Measurements from ENCODE around the gene AAK1.
"Not testable (repeated sequence)": the region's sequence is repeated elsewhere in the genome, so short reads cannot be mapped to it uniquely, and the experiment has no call there.

The AAK1 gene

DNA sequence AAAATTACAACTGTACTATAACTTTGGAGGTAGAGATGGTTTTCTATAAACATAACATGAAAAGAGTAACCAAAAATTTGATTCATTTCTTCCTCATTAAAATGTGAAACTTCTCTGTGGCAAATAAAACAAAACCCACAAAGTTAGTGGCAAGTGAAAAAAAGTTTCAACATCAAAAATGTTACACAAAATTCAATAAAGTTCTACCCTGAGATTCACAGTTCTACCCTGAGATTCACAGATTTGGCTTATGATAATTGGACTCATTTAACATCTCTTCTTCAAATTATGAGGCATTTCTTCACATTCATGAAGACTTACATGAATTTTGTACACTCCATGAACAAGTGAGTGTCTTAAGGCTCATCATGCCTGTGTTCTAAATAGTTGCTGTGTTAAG, 51.0 kb downstream of the AAK1 start:
- no peak for DNase-seq

DNA sequence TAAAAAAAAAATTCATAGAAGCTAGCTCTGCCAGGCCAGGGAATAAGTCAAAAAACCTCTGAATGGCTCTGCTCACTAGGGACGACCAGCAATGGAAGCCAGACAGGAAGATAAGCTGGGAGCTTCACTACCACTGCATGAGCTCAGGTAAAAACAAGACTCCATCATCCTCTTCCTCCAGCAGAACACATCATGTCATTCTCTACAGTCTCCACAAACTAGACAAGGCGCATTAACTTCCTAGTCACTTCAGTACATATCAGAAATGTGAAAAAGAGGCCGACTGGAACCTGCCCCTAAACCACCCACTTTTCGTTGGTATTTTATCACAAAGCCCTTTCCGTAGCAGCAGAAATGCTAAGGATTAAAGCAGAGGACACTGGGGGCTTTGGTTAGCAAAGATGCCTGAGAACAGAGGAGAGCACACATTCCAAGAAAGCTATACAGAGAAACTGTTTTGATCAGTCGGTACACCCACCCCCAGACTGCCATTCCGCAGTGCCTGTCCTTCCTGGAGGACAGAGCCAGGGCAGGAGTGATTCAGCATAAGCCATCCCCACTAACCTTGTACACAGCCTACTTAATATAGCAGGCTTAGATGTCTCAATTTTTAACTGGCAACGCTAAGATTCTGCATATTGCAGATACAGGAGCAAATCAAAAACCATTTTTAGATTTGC, 53.4 kb downstream of the AAK1 start:
- no peak for DNase-seq

DNA sequence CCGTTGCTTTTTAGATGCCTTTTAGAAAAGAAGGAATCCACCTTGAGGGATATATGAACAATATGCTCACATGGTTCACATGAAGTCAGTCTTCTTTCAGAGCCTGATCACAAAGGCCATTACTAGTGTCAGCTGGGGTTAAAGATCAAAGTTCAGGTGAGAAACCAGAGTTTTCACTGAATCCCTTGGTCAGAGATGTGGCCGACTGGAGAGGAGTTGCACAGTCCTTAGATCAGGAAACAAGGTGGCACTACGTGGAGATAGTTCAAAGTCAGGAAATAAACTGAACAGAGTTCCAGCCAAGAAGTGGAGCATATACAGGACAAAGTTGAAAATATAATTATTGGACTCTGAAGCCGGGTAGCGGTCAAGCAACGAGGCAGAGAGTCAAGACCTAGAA, 54.6 kb downstream of the AAK1 start:
- DNase-seq = no peak

DNA sequence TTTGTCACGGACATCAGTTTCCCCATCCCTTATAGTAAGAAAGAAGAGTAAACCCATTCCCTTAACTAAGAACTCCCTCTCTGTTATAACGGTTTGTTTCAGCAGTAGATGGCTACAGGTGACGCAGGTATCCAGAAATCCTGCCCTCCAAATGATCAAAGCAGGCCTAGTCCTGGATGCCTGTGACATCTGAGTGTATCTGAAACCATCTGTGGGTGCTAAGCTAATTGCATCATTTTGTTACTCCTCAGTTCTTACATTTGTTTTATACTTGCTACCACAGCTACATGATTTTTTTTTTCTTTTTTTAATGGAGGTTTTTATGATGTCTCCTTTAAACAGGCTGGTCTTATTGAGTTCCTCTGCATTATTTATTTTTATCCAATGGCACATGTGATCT, 55.1 kb downstream of the AAK1 start:
- no peak for DNase-seq

DNA sequence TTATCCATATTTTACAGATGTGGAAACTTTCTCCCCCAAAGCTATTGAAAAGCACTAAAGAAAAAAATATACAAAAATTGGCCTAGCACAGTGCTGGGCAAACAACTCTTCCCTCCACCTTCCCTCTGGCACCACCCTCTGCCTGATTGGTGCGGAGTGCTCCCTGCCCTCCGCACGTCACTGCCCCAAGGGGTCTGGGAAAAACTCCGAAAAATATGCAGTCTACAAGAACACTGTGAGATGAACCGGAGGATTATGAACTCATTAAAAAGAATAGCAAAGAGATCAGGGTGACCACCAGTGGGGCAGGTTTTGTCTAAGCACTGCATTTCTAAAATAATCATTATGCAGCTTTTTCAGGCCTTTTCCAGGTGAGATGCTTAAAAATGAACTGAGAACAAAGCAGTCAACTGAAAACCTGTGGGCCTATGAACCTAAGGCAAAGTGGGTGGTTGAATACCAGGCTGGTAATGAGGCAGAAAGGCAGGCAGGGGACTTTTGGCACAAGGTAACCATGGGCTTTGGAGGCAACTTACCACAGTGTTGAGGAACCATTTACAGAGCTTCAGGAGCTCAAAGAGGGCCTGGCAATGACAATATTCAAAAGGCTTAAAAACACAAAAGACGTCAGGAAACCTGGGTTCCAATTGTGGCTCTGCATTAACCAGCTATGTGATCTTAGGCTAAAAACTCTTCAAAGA, 57.5 kb downstream of the AAK1 start:
- no peak for DNase-seq

DNA sequence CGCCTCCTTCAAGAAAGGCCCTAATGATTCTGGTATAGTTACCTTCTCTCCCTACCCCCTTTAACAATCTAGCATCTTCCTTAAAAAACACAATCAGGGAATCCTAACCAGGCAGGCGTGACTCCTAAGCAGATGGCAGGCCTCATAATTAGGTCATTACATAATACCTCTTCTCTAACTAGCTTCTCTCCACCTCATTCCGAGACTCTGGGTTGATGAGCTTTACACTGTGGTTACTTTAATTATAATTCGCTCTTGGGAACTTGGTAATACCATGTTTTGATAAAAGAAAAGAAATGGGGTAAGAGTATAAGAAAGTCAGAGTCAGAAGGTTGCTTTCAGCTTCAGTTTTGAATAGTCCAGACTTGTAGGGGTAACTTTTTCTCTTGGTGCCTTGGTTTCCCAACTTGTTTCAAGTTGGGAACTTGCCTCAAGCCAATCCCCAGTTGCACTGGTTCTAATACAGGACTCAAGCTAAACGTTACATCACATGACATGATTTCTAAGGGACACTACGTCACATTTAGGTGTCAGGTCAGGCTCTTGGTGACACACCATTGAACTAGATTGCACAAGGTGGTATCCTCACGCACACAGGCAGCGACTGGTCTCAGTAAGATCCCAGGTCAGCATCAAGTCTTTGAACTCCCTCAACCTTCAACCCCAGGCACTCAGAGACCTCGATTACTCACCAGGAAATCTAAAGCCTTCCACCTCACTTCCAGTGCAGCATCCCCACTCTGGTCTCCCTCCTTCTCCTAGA, 59.2 kb downstream of the AAK1 start:
- no peak for DNase-seq

DNA sequence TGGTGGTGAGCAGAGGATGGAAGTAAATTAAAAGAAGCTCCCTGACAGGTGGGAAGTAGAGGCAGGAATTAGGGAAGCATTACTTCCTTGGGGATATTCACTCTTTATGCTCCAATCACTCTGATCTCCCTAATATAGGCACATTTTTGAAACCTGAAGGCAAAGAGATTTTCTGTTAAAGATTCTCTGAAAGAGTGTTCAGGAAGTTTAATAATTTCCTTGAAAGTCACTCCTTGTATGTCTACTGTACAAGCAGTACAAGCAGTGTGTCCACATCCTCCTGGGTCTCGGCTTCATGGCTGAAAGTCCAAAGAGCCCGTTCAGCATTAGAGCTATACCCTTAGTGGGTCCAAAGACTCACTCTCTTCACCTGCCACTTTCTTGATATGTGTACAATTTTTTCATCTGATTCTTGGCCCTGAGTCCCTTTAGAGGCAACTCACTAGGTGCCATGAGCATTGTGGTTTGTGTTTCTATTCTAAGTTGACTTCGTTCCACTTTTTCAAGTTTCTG, 60.2 kb downstream of the AAK1 start:
- DNase-seq = no peak

DNA sequence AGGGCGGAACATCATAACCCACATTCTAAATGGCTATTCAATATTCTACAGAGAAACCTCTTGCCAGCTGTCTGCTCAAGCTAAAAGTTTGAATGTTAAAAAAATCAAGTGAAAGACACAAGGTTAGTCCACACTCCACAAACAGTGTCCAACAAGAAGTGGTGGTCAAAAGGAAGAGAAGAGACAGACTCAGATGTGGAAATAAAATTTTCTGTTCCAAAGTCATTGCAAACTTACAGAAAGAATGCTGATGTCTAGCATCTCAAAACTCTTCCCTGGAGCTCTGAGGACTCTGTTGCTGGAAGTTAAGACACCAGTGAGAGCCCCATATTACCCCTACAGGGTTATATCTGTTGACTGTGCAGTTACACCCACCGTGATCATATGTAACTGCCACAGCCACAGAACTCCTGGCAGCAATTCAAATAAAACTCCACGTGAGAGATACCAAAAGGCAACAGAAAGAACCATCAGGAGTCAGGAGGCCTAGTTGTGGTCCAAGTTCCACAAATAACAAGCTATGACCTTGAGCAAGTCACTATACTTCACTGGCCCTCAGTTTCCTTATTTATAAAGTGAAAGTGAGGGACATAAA, 60.9 kb downstream of the AAK1 start:
- no peak for DNase-seq

DNA sequence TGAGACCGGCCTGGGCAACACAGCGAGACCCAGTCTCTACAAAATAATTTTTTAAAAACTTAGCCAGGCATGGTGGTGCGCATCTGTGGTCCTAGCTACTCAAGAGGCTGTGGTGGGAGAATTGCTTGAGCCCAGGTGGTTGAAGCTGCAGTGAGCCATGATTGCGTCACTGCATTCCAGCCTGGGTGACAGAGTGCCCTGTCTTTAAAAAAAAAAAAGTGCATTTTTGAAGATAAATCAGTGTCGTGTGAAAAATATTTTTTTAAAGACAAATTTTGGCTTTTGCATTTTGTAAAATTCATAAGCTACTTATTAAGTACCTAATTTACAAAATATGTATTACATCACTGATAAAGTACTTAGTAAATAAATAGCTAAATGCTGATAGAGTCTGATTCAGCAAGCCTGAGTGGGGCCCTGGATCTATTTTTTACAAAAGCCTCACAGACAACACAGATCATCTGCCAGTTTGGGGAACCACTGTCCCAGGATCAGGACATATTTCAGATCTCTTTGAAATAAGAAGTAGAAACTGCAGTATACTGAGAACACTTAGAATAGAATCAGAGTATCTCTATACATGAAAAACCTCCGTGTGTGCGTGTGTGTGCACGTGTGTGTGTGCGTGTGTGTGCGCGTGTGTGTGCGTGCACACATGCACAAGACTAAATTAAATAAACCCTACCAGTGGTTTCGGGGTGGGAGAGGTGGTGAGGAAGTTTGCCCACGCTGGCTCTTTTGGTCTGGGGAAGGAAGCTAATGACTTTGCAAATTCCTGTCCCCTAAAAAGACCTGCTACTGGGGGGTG, 61.6 kb downstream of the AAK1 start:
- DNase-seq = no peak

DNA sequence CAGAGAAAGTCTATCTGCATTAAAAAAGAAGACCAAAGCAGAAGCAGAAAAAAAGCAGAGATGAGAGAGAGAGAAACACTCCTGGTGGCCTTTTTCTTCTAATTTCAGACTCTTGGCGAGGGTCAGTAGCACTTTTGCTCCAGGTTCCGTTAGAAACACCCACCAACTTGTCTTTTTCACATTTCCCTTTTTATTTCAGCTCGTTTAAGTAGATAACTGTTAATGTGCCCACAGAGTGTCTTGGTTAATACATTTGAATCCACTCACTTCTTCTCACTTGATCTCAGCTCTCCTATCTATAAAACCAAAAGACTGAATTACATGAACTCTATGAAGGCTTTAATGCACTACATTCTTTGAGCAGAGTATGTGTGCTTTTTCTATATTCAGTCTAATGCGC, 63.1 kb downstream of the AAK1 start:
- DNase-seq = no peak

DNA sequence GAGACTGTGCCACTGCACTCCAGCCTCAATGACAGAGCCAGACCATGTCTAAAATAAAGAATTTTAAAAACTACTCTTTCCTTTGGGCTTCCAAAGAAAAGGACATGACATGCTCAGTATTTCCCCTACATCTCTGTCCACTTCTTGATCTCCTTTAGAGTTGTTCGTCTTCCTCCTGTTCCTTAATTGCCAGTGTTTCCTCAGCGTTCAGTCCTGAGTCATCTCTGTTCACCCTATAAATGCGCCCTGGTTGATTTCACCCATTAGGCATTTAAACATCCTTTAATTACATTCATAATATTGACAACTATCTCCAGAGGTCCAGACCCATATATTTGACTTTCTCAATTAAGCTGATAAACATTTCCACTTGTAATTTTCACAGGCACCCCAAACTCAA, 64.0 kb downstream of the AAK1 start:
- DNase-seq = no peak

DNA sequence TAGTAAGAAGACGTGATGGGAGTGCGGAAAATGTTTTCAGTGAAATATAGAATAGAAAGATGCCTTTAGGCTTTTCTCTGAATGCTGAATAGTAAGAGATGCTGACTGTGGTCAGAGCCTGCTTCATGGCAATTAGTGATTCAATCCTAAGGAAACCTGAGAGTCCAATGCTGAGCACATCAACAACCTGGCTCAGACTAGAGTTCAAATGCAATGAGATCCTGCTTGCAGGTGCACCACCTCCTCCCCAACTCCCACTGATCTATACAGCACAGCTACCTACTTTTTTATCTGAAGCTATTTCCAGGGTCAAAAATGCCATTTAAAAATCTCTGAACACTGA, 65.4 kb downstream of the AAK1 start:
- DNase-seq = no peak

DNA sequence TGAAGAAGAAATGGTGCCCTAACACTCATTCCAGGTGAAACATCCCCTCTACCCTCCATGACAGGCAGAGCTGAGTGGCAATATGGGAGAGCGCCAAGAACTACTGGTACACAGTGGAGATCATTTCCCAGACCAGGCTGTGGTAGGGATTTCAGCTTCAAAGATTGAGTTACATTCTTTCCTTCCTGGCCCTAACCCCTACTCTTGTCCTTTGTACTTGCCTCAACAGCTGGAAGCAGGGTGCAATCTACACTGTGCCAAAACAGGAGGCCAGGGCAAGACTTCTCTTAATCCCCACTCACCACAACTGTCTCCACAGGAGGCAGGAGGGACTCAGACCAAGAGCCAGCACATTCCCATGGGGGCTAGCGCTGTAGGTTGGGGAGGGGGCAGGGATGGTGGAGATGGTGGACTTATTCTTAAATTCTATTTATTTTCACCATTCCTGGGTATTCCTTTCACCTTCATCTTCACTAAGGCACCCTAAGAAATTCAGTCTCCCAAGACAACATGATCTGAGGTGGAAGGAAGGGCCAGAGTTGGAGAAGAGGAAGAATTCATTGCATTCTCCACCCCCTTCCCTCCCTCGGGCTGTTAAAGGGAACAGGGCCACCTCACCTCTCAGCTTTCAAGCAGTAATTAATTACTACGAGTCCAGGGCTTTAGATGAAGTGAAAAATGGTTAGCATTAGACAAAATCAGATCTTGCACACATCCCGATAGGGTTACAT, 65.9 kb downstream of the AAK1 start:
- DNase-seq = no peak

DNA sequence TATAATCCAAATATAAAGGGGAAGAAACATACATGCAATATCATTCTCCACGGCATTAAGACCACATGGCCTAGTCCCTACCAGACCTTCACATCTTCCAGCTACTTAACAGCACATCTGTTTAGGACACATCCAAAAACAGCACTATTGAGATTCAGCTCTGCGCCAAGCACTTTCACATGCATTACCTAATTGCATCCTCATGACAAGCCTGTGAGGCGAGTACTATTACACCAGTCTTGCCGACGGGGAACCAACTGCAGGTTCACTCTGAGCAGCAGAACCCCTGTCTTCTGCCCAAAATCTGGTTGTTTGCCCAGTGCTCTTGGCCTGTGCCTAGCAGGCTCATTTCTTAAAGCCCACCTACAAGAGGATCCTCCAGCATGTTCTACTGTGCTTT, 66.7 kb downstream of the AAK1 start:
- no peak for DNase-seq

DNA sequence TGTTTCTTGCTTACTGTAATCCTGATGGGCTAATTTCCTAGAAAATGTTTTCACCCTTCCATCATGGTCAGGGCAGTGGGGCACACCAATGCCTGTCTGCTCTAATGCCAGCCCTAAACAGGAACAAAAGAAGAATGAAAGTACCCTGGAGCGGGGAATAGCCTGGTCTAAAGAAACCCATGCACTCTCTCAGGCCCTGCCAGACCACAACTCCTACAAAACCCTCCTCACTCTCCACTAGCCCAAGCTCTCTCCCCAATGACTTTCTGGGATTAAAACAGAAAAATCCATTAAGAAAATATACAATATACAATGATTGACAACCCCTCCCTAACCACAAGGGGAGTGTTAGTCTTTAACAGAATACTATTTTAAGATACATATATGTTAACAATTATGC, 67.6 kb downstream of the AAK1 start:
- DNase-seq = no peak

DNA sequence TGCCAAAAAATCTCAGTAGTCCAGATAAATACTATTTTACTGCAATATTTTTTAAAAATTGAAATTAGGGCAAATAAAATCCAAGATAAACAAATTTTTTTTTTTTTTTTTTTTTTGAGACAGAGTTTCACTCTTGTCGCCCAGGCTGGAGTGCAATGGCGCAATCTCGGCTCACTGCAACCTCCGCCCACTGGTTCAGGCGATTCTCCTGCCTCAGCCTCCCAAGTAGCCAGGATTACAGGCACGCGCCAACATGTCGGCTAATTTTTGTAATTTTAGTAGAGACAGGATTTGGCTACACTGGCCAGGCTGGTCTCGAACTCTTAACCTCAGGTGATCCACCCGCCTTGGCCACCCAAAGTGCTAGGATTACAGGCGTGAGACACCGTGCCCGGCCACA, 68.2 kb downstream of the AAK1 start:
- DNase-seq = not testable (repeated sequence)

DNA sequence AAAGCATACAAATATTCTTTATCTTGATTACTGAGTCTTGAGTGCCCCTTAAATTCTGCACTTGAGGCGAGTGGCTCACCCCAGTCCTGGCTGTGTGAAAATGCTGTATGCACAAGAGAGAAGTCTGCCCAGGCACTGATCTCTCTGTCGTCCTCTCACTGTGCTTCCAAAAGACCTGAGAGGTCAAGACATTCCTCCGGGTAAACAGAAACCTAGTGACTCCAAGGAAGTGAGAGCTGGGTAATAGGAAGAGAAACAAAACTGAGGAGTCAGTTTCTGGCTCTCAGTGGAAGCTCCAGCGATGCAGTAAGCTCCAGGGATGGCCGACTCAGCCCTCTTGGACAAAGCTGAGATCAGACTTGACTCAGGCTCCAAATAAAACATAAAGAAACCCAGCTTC, 70.9 kb downstream of the AAK1 start:
- no peak for DNase-seq

DNA sequence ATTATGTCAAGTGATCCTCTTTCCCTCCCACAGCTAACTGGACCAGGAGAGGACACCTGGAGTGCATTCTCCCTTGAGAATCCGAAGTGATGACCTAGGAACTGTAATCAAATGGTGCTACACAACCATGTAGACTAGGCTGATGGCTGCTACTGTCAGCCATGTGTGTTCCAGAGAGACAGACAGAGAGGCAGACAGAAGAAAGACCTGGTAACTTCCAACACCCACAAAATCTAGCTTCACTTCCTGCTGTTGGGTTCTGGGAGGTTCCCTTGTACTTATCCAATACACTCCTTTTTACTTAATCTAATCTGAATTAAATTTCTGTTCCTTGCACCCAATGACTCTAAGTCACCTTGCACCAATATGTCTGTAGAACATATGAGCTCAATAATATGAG, 72.3 kb downstream of the AAK1 start:
- DNase-seq = no peak

DNA sequence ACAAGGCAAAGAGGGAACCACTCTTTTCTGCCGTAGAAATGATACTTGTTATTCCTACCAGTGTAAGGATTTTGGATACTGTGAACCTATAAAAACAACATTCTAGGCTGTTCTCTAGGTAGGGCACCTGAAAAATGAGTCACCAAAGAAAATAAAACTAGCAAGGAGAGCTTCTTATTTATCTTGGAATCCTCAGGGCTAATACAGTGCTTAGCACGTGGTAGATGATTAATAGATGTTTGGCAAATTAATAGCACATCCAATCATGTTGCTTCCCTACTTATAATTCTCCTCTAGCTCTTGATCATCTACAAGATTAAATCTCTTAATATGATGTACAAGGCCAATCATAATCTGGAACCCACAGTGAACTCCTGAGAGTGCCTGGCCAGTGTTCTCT, 73.1 kb downstream of the AAK1 start:
- DNase-seq = no peak

DNA sequence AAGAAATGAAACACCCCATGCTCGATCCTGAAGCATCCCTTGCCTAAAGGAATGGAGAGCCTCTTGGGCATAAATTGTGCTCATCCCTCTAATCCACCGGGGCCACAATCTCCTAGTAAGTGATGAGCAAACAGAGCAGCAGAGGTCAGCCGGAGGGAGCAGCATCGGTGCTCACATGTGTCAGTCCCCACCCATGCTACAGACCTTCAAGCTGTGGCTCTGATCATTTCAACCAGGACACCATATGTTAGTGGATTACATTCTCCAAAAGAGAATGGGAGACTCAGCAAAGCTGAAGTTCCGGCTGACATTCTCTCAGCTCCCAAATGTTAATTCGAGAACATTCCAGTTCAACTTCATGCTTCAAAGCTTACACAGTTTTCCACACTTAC, 75.6 kb downstream of the AAK1 start:
- no peak for DNase-seq

DNA sequence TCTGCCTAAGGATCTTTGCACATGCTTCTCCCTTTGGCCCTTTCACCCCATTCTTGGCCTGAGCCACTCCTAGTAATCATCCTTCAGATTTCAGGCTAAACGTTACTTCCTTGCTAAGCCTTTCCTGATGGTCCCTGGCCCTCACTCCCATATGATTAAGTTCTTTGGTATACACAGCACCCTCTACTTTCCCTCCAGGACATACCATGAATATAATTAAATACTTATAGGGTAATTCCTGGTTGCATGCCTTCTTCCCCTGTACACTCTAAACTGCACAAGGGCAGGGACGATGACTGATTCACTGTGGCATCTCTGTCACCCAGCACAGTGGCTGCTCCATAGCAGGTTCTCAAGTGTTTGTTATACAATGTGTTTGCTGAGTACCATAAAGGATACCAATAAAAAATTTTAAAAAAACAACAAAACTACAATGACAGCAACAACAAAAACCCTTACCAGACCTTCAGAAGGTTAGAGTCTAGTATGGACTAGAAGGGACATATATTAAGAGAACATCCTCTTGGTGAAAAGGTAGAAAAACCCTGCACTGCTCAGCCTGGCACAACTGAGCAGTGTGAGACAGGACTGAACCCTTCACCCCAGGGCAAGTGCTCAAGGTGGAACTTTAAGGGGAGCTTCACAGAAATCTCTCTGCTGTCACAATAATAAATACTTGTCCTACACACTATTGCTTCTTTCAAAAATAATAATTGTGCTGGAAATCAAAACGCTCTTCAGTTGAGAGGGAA, 76.2 kb downstream of the AAK1 start:
- DNase-seq = no peak
